ENCODE results near the gene RAC2.
A peak's percentile ranks its signal among the peaks of the same experiment; 100 is the strongest.

Gene RAC2

DNA sequence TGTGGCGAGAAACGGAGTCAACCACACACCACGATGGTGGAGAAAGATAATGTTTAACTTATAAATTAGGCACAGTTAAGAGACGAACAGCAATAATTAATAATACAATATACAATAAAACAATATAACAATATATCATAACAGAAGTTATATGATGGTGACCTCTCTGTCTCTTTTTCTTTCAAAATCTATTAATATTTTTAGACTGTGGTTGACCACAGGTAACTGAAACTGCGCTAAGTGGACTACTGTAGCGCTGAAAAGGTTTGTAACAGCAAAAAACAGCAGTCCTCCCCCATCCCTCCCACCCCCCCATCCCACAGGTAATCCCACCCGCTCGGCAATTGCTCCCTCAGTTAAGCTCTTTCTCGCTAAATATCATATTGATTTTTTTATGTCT, 28.2 kb downstream of the RAC2 start:
- no peaks in the 10 kb centered on the region for H3K36me3 Mint-ChIP-seq (ENCODE audit: low read depth)
- TF ChIP-seq, protein P1, sequence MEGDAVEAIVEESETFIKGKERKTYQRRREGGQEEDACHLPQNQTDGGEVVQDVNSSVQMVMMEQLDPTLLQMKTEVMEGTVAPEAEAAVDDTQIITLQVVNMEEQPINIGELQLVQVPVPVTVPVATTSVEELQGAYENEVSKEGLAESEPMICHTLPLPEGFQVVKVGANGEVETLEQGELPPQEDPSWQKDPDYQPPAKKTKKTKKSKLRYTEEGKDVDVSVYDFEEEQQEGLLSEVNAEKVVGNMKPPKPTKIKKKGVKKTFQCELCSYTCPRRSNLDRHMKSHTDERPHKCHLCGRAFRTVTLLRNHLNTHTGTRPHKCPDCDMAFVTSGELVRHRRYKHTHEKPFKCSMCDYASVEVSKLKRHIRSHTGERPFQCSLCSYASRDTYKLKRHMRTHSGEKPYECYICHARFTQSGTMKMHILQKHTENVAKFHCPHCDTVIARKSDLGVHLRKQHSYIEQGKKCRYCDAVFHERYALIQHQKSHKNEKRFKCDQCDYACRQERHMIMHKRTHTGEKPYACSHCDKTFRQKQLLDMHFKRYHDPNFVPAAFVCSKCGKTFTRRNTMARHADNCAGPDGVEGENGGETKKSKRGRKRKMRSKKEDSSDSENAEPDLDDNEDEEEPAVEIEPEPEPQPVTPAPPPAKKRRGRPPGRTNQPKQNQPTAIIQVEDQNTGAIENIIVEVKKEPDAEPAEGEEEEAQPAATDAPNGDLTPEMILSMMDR (IDR thresholded peaks at IDR 0.05; ENCODE audit: unreplicated experiment in 3 of 3): no peak
- H3K9me3 Mint-ChIP-seq: no peaks in the 10 kb centered on the region
- no peak overlapping the region for H3K4me3 Mint-ChIP-seq
- H3K4me1 Mint-ChIP-seq: peaks cover 46% of the 10 kb centered on the region
- H3K27ac Mint-ChIP-seq: no peak overlapping the region
- H3K27me3 Mint-ChIP-seq (ENCODE audit: low read depth): peaks cover 17% of the 10 kb centered on the region

DNA sequence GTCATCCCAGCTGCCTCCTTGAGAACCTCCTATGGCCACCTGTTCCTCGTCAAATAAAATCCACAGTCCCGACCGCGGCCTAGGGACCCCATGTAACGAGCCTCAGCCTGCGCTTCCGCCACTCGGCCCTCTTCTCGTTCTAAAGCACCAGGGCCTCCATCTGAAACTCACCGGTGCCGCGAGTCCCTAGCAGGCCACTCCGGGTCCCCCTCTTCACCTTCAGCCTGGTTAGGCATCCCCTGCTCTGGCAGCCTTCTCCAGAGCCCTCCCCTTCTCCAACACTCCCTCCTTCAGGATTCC, 29.4 kb downstream of the RAC2 start:
- no peaks in the 10 kb centered on the region for H3K36me3 Mint-ChIP-seq (ENCODE audit: low read depth)
- H3K27me3 Mint-ChIP-seq (ENCODE audit: low read depth): peaks cover 14% of the 10 kb centered on the region
- peak overlapping the region; percentile 23 to 59 (median 49) for H3K27ac Mint-ChIP-seq
- H3K9me3 Mint-ChIP-seq: no peaks in the 10 kb centered on the region
- TF ChIP-seq, protein P1 (IDR thresholded peaks at IDR 0.05; ENCODE audit: unreplicated experiment in 3 of 3): no peak
- H3K4me3 Mint-ChIP-seq: peak overlapping the region in 1 of 3 experiments; percentile 0
- H3K4me1 Mint-ChIP-seq: peaks cover 56% of the 10 kb centered on the region

DNA sequence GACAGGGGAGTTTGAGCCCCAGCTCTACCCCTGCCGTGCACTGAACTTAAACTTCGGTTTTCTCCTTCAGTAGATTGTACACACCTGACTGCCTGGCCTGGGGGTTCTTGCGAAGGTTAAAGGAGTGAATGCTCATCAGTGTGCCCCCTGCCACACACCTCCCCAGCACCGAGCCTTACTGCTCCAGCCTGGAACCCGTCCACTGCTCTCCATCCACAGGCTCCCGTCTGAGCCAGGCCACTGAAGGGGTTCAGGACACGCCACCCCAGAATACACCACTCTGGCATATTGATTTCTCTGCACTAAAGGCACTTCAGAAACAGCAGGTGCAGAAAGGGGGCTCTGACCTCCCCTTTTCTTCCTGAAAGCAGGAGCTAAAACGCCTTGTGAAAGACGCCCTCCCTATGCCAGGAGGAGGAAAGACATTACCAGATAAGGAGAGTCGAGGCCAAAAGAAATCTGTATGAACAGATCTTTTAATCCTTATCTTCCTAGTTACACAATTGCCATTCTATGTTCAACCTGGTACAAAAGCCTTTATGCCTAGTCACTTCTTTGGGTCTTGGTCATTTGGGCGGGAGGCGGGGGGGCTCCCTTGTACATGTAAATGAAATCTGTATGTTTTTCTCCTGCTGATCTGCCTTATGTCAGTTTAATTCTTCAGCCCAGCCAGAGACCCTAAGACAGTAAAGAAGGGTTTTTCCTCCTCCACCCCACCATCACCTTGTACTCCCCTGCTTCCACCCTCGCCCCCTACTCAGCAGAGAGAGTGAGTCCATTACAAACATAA, 29.9 kb downstream of the RAC2 start:
- no peaks in the 10 kb centered on the region for H3K36me3 Mint-ChIP-seq (ENCODE audit: low read depth)
- peak overlapping the region in 1 of 3 experiments; percentile 0 for H3K4me3 Mint-ChIP-seq
- peak overlapping the region; percentile 3 to 49 (median 23) for H3K27ac Mint-ChIP-seq
- H3K27me3 Mint-ChIP-seq (ENCODE audit: low read depth): peaks cover 14% of the 10 kb centered on the region
- no peaks in the 10 kb centered on the region for H3K9me3 Mint-ChIP-seq
- H3K4me1 Mint-ChIP-seq: peaks cover 59% of the 10 kb centered on the region
- TF ChIP-seq, protein P1 (IDR thresholded peaks at IDR 0.05; ENCODE audit: unreplicated experiment in 3 of 3): no peak

DNA sequence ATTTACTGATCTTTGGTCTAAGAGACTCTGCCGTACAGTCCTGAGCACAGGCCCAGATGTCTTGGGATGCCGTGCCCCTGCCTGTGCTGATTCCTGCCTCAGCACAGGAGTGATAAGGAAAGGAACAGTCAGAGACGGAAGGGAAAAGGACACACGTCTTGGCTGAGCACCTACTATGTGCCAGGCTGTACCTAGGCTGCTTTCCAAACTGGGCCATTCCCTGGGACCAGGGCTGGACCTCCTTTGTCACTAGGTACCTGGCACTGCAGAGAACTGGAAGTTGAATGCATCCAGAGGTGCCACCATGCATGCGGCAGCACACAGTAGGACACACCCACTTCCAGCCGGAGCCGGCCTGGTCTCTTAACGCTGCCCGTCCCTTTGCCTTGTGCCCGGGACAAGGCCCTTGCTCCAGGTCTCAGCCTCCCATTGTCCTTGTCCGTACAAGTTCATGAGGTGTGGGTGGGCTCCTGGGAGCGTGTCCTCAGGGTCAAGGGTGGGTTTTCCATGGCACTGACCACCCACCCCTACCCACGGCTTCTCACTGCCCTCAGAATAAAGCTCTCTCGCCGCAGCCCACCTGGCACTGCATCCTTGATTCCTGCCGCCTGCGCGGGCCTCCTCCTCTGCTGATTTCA, 30.7 kb downstream of the RAC2 start:
- H3K9me3 Mint-ChIP-seq: no peaks in the 10 kb centered on the region
- H3K4me3 Mint-ChIP-seq: no peak overlapping the region
- TF ChIP-seq, protein P1 (IDR thresholded peaks at IDR 0.05; ENCODE audit: unreplicated experiment in 3 of 3): no peak
- peak overlapping the region in 2 of 3 experiments; percentile 72 to 77 for H3K27ac Mint-ChIP-seq
- peaks cover 67% of the 10 kb centered on the region for H3K4me1 Mint-ChIP-seq
- peaks cover 13% of the 10 kb centered on the region for H3K27me3 Mint-ChIP-seq (ENCODE audit: low read depth)
- H3K36me3 Mint-ChIP-seq (ENCODE audit: low read depth): no peaks in the 10 kb centered on the region

DNA sequence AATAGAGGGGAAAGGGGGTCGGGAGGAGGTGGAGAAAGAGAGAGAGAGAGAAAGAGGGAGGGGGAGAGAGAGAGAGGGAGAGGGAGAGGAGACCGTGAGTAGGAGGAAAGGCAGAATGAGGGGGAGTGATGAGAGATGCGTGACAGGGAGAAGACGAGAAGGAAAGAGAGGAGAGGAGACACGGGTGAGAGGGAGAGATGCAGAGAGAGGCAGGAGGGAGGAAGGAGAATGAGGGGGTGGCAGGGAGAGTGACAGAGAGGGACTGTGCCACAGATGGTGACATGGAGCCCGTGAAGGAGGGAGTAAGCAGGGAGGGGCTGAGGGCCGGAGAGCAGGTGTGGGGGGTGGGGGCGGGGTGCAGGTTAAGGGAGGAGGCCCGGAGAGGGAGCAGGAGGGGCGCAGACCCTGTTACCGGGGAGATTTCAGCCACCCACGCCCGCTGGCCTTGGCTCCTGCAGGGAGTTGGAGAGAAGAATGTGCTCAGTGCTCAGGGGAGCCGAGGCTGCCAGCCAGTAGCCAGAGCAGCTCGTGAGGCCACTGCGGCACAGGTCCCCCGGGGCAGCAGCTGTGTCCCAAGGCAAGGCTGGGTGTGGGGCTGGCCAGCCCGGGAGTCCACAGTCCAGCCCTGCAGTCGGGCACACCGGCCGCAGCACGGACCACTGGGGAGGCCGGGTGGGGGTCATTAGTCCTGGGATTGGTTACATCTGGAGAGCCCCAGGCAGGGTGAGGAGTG, 31.7 kb downstream of the RAC2 start, which contains the start of gene SSTR3:
SSTR3 (minus strand) TSS at position 304 of the 733 bp plus-strand sequence. CDS start 4,674 bp downstream, outside the sequence.
- TF ChIP-seq, protein P1 (IDR thresholded peaks at IDR 0.05; ENCODE audit: unreplicated experiment in 3 of 3): no peak
- Mint-ChIP-seq H3K4me1 (peaks cover 67% of the 10 kb centered on the region), H3K36me3 (ENCODE audit: low read depth) (no peaks in the 10 kb centered on the region), H3K27ac (peak within 1 kb of the TSS; percentile 62 to 77 (median 72)), H3K4me3 (peak within 1 kb of the TSS in 2 of 3 experiments; percentile 53 to 61), H3K9me3 (no peaks in the 10 kb centered on the region), H3K27me3 (ENCODE audit: low read depth) (peaks cover 13% of the 10 kb centered on the region)

Measured in nephron (organoid).